ENCODE data around the gene RARA.

RARA gene

GRCh38 chr17:40326014-40326831 is 17.2 kb downstream of the RARA start:
- CTCF ChIA-PET, result interaction anchor here (0.6 to 2.4 kb wide), 4 partner anchors 9 to 567 kb away, joined by 3 to 10 read pairs (median 6); no protein-coding TSS in a partner anchor
- POLR2A ChIA-PET, result interaction anchor here (1.1 to 1.9 kb wide), 2 partner anchors 9 to 13 kb away, joined by 5 to 7 read pairs; no protein-coding TSS in a partner anchor
- no peak overlapping the region for H3K27ac ChIP-seq (ENCODE audit: extremely low read depth, low read depth, low read length)
- peaks cover 0 to 9% of the 10 kb centered on the region in 2 experiments; a peak in 1 of 3 replicates for H3K36me3 ChIP-seq (ENCODE audit: control insufficient read depth in 2 of 2, insufficient read depth in 1 of 2, low read length in 2 of 2)
- TF ChIP-seq ZNF133 (tag by site-specific recombination; IDR thresholded peaks at IDR 0.05), result no peak
- no peak for TF ChIP-seq PRDM10 (tag by site-specific recombination; IDR thresholded peaks at IDR 0.05)
- TF ChIP-seq ZFHX2 (tag by site-specific recombination; conservative IDR thresholded peaks at IDR 0.05), result peak; percentile 85
- no peak for TF ChIP-seq HOXC10 (CRISPR knock-in tag; IDR thresholded peaks at IDR 0.05)
- no peak for TF ChIP-seq ZNF114 (tag by site-specific recombination; IDR thresholded peaks at IDR 0.05)
- TF ChIP-seq ZNF530 (tag by site-specific recombination; IDR thresholded peaks at IDR 0.05; ENCODE audit: low read depth), result no peak
- no peak for TF ChIP-seq ZNF701 (tag by site-specific recombination; IDR thresholded peaks at IDR 0.05)
- no peak for TF ChIP-seq ZNF707 (tag by site-specific recombination; IDR thresholded peaks at IDR 0.05)
- no peak for TF ChIP-seq GLIS1 (tag by site-specific recombination; IDR thresholded peaks at IDR 0.05)
- peak; percentile 76 for TF ChIP-seq EGR2 (tag by site-specific recombination; IDR thresholded peaks at IDR 0.05; ENCODE audit: low read depth)
- H3K9me3 ChIP-seq (ENCODE audit: control insufficient read depth, insufficient read depth, low read depth, low read length), result no peaks in the 10 kb centered on the region
- no peak overlapping the region for H3K4me3 ChIP-seq (ENCODE audit: low read depth, low read length)
- H3K4me1 ChIP-seq (ENCODE audit: control insufficient read depth, insufficient read depth, low read length), result peaks cover 29% of the 10 kb centered on the region

DNA sequence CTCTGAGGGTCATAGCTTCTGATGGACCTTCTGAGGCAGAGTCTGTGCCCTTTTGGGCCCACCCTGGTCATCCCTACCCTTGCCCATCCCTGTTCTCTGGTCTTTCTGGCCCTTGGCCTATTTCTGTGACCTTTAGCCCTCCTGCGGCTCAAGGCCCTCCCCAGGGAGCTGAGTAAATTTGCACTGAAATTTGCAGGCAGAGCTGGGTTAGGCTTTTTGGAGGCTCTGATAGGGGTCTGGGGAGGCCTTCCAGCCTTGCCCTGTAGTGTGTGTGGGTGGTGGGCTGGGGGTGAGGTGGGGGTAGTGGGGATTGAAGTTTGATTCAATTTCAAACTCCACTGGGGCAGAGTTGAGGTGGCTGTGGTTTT is 17.8 kb downstream of the RARA start:
- Histone ChIP-seq H3K4me1 (ENCODE audit: control insufficient read depth, insufficient read depth, low read length) (peaks cover 23% of the 10 kb centered on the region), H3K36me3 (ENCODE audit: control insufficient read depth in 2 of 2, insufficient read depth in 1 of 2, low read length in 2 of 2) (peaks cover 0 to 15% of the 10 kb centered on the region in 2 experiments; a peak in 1 of 3 replicates), H3K4me3 (ENCODE audit: low read depth, low read length) (no peak overlapping the region), H3K9me3 (ENCODE audit: control insufficient read depth, insufficient read depth, low read depth, low read length) (no peaks in the 10 kb centered on the region), H3K27ac (ENCODE audit: extremely low read depth, low read depth, low read length) (no peak overlapping the region)
- TF ChIP-seq GLIS1 (tag by site-specific recombination; IDR thresholded peaks at IDR 0.05), result peak; percentile 37; the same call in 1 of the 2 replicates
- no peak for TF ChIP-seq KLF7 (tag by site-specific recombination; IDR thresholded peaks at IDR 0.05; ENCODE audit: borderline replicate concordance)
- ChIA-PET POLR2A (interaction anchor here (1.1 to 1.9 kb wide), 2 partner anchors 10 to 12 kb away, joined by 5 to 7 read pairs; no protein-coding TSS in a partner anchor), CTCF (interaction anchor here (1.1 to 2.4 kb wide), 3 partner anchors 10 to 28 kb away, joined by 3 to 10 read pairs (median 7); no protein-coding TSS in a partner anchor)

DNA sequence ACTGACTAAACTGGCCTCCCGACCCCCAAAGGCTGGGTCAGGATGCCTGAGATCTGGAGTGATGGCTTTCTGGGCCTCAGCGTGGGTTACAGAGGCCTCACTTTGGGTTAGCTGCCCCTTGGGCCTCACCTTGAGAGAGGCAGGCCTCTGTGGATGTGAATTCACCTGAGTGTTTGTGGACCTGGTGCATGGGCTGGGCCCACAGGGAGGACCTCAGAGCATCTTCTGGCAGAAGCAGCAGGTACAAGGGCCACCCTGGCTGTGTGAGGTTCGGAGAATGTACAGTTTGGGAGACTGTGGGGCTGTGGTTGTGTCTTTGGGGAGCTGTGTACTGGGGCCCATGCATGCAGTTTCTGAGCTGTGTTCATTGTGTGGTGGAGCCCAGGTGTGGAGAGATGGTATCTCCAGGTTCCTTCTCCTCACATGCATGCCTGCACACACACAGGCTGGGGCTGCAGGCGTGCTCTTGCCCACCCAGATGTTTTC is 18.3 kb downstream of the RARA start:
- peaks cover 0 to 19% of the 10 kb centered on the region in 2 experiments; a peak in 1 of 3 replicates for H3K36me3 ChIP-seq (ENCODE audit: control insufficient read depth in 2 of 2, insufficient read depth in 1 of 2, low read length in 2 of 2)
- TF ChIP-seq ZNF214 (tag by site-specific recombination; IDR thresholded peaks at IDR 0.05; ENCODE audit: borderline replicate concordance) (no peak), ZNF544 (tag by site-specific recombination; IDR thresholded peaks at IDR 0.05) (no peak), ZNF404 (tag by site-specific recombination; IDR thresholded peaks at IDR 0.05) (no peak), RBAK (tag by site-specific recombination; IDR thresholded peaks at IDR 0.05) (no peak), ZNF776 (tag by site-specific recombination; IDR thresholded peaks at IDR 0.05; ENCODE audit: borderline replicate concordance) (no peak)
- TF ChIP-seq, protein P1, sequence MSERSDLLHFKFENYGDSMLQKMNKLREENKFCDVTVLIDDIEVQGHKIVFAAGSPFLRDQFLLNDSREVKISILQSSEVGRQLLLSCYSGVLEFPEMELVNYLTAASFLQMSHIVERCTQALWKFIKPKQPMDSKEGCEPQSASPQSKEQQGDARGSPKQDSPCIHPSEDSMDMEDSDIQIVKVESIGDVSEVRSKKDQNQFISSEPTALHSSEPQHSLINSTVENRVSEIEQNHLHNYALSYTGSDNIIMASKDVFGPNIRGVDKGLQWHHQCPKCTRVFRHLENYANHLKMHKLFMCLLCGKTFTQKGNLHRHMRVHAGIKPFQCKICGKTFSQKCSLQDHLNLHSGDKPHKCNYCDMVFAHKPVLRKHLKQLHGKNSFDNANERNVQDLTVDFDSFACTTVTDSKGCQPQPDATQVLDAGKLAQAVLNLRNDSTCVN (tag by site-specific recombination; optimal IDR thresholded peaks at IDR 0.05), result no peak
- H3K9me3 ChIP-seq (ENCODE audit: control insufficient read depth, insufficient read depth, low read depth, low read length), result no peaks in the 10 kb centered on the region
- H3K27ac ChIP-seq (ENCODE audit: extremely low read depth, low read depth, low read length), result no peak overlapping the region
- POLR2A ChIA-PET, result interaction anchor here (1.0 to 1.9 kb wide), 4 partner anchors 8 to 17 kb away, joined by 3 to 10 read pairs (median 5); no protein-coding TSS in a partner anchor
- H3K4me3 ChIP-seq (ENCODE audit: low read depth, low read length), result no peak overlapping the region
- CTCF ChIA-PET, result interaction anchor here (0.9 to 2.4 kb wide), 5 partner anchors 10 to 1336 kb away, joined by 3 to 10 read pairs (median 3); no protein-coding TSS in a partner anchor
- peaks cover 19% of the 10 kb centered on the region for H3K4me1 ChIP-seq (ENCODE audit: control insufficient read depth, insufficient read depth, low read length)
